GM12878 (cell line): ENCODE data around the gene TSR1.

Experiments used
- ATF3 ChIP-seq: IDR thresholded peaks from 2 replicates; pipeline ENCODE4 v1.6.1; 2011; ENCODE audit warnings: low read depth, mild to moderate bottlenecking, low read length, moderate library complexity, borderline replicate concordance; ENCODE audit errors: extremely low read depth
- CEBPB ChIP-seq, 2 experiments: fragments of 150-350 bp in 1 of 2; IDR thresholded peaks; 2 replicates each; pipeline ENCODE4 v1.6.1; 2012 to 2014; ENCODE audit warnings: low read depth in 2 of 2, low read length in 2 of 2, borderline replicate concordance in 1 of 2, inconsistent platforms in 1 of 2
- CTCF ChIP-seq, 3 experiments: IDR thresholded peaks in 2 of 3; conservative IDR thresholded peaks in 1 of 3; 2 replicates each; pipeline ENCODE4 v1.5.1; 2011; ENCODE audit warnings: low read depth in 3 of 3, low read length in 3 of 3, mild to moderate bottlenecking in 3 of 3, control low read depth in 2 of 3, moderate library complexity in 2 of 3, inconsistent platforms in 1 of 3, mixed read lengths in 1 of 3; ENCODE audit not compliant: control insufficient read depth in 2 of 3, insufficient read depth in 1 of 3; ENCODE audit errors: extremely low read depth in 1 of 3
- POU2F2 ChIP-seq: IDR thresholded peaks from 3 replicates; pipeline ENCODE4 v1.6.1; 2011; ENCODE audit warnings: low read depth, mild to moderate bottlenecking, low read length, borderline replicate concordance

GRCh38 chr17:2299756-2300155 is 36.5 kb downstream of the TSR1 start:
- TF ChIP-seq CEBPB (IDR thresholded peaks at IDR 0.05; ENCODE audit: borderline replicate concordance in 1 of 2, low read depth in 2 of 2, low read length in 2 of 2), result no peak
- TF ChIP-seq POU2F2, result no peak
- TF ChIP-seq CTCF (IDR thresholded peaks at IDR 0.05 in 2 of 3, conservative IDR thresholded peaks at IDR 0.05 in 1 of 3; ENCODE audit: control insufficient read depth in 2 of 3, extremely low read depth in 1 of 3, insufficient read depth in 1 of 3, low read depth in 3 of 3, low read length in 3 of 3), result no peak
- TF ChIP-seq ATF3, result no peak
